ENCODE measurements around the gene METTL13. TPM values are rescaled to one million over a fixed set of nuclear protein-coding genes. Genes with fewer than 3 reads are reported as not detected.

The METTL13 gene
- polyA plus RNA-seq (2012; ENCODE audit: missing spikeins): 21.3 TPM

DNA sequence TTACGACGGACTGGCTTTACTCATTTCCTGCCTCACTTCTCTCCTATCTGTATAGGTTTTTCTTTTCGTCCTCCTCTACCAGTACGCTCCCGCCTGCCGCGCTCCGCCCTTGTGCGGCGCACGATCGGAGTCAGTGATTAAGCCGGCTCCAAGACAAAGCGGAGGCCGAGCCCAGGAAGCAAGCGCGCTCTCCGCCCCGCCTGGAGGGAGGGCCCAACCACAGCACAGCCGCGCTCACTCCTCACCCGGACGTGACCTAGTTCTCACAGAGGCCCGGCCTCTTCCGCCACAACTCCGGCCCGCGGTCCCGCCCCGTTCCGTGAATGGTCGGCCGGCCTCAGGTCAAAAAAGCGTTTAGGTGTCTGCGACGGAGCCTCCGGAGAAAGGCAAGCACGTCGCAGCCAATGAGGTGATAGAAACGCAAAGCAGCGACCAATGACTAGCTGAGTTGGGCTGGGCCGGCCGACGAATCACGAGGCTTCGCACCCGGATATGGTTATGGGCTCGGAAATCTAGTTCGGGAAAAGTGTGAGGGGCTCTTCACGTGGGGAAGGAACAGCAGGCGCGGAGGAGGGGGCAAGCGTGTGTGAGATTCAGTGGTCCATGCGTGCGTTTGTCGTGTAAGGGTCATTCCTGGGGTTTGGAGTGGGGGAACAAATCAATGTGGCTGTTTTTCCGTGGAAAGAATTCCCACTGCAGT lies at the start of gene METTL13:
Gene METTL13 (plus strand): TSS at position 485 of the 700 bp plus-strand sequence. CDS start 308 bp downstream, outside the sequence.
- FAIRE-seq: peak; percentile 96
- DNase-seq (ENCODE audit: insufficient read length): peak; percentile 90
- TF ChIP-seq POLR2A (IDR thresholded peaks at IDR 0.05; ENCODE audit: low read depth, low read length) (peak; percentile 87), TAF1 (IDR thresholded peaks at IDR 0.05; ENCODE audit: borderline replicate concordance, low read depth, low read length) (peak; percentile 78), POLR2AphosphoS5 (IDR thresholded peaks at IDR 0.05; ENCODE audit: low read depth, low read length) (peak; percentile 89)

- no peak for TF ChIP-seq POLR2AphosphoS5 (IDR thresholded peaks at IDR 0.05; ENCODE audit: low read depth, low read length)
- TF ChIP-seq POLR2A (IDR thresholded peaks at IDR 0.05; ENCODE audit: low read depth, low read length): no peak
- TF ChIP-seq TAF1 (IDR thresholded peaks at IDR 0.05; ENCODE audit: borderline replicate concordance, low read depth, low read length): no peak
- no peak for DNase-seq (ENCODE audit: insufficient read length)
These were observed 45.3 kb upstream of the METTL13 start for GRCh38 chr1:171736196-171736595.

GRCh38 chr1:171738911-171739310 lies 42.5 kb upstream of the METTL13 start:
- TF ChIP-seq POLR2AphosphoS5 (IDR thresholded peaks at IDR 0.05; ENCODE audit: low read depth, low read length): no peak
- TF ChIP-seq TAF1 (IDR thresholded peaks at IDR 0.05; ENCODE audit: borderline replicate concordance, low read depth, low read length): no peak
- TF ChIP-seq POLR2A (IDR thresholded peaks at IDR 0.05; ENCODE audit: low read depth, low read length): no peak
- FAIRE-seq (no peak), DNase-seq (ENCODE audit: insufficient read length) (no peak)

More at GRCh38 chr1:171736196-171736595, 45.3 kb upstream of the METTL13 start:
- FAIRE-seq: no peak

DNA sequence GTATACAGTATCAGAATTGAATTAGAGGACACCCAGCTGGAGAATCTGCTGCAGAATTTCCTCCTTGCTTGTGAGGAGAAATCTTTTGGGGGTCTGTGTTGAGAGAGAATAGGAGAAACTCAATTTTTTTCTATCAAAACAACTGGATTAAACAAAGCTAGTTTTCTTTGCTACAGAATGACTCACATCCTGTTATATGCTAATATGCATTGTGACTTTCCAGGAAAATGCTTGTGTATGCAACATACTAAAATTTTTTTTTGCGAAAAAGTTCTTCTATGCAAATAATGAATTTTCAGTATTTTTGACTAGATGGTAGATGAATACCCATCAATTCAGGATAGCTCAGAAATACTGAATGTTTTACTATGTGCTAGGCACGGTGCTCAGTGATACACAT lies 41.8 kb upstream of the METTL13 start:
- TF ChIP-seq POLR2A (IDR thresholded peaks at IDR 0.05; ENCODE audit: low read depth, low read length): no peak
- no peak for TF ChIP-seq TAF1 (IDR thresholded peaks at IDR 0.05; ENCODE audit: borderline replicate concordance, low read depth, low read length)
- no peak for TF ChIP-seq POLR2AphosphoS5 (IDR thresholded peaks at IDR 0.05; ENCODE audit: low read depth, low read length)
- FAIRE-seq (no peak), DNase-seq (ENCODE audit: insufficient read length) (no peak)

DNA sequence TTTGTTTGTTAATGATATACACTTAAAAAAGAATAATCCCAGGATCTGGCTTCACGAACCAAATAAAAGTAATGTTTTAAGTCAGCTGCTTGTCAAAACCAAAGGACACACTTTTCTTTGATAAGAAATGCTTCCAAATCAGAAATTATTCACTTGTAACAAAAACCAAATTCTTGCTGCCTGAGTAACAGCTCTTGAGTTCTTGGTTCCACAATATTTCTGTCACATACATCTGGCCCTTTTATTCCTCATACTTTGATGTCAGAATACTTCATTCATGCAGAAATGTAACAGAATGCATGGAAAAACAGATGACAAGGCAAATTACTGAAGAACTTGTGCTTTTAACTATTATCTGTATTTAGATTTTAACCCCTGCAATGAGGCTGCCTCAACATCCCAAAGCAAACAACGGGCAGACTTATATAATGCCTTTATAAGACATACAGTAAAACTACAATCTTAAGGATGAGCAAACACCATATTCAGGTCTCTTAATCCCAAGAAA lies 41.0 kb upstream of the METTL13 start:
- DNase-seq (ENCODE audit: insufficient read length) (no peak), FAIRE-seq (no peak)
- TF ChIP-seq POLR2A (IDR thresholded peaks at IDR 0.05; ENCODE audit: low read depth, low read length) (no peak), POLR2AphosphoS5 (IDR thresholded peaks at IDR 0.05; ENCODE audit: low read depth, low read length) (no peak), TAF1 (IDR thresholded peaks at IDR 0.05; ENCODE audit: borderline replicate concordance, low read depth, low read length) (no peak)

DNA sequence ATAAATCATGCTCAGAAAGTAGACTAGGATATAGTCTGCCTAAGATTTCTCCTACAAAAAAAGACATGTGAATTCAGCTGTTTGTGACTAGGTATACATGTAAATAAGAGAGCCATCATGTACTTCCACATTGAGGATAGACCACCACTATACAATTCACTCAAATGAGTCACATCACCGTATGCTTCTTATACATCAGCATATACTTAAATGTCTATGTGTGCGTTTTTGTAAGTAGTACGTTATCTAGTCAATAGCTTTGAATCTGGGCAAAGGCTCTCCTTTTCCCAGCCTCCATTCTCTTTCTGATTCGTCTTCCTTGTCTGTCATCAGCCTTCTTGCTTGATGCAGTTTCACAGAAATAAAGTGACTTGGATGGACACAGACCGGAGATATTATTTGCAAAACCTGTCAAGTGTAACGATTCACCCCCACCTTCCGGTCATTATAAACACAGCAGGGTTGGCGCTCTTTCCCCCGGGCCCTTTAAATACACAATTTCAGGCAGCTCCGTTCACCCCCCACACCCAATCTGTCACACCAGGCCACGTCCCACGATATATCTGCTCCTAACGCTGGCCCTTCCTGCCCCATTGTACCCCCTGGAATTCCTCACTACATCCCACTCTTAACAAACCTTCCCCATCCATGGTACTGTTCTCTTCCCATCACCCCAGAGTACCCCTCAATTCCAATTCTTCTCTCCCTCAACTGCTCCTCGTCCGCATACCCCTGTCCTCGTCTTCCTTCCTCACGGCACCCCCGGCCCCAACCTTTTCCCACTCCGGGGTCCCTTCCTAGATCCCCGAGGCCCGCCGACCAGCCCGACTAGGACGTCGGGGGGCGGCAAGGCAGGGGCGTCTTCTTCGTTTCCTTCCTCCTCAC lies 40.2 kb upstream of the METTL13 start:
- FAIRE-seq: peak; percentile 74
- no peak for DNase-seq (ENCODE audit: insufficient read length)

GRCh38 chr1:171741872-171742576 lies 39.4 kb upstream of the METTL13 start, which contains the start of gene VAMP4:
Gene VAMP4 (minus strand): TSS chr1:171742065. CDS start chr1:171738414, 3,651 bp downstream.
- no peak; the same call in 1 of the 2 replicates for TF ChIP-seq TAF1 (IDR thresholded peaks at IDR 0.05; ENCODE audit: borderline replicate concordance, low read depth, low read length)
- TF ChIP-seq POLR2AphosphoS5 (IDR thresholded peaks at IDR 0.05; ENCODE audit: low read depth, low read length): peak; percentile 89
- peak; percentile 83 for TF ChIP-seq POLR2A (IDR thresholded peaks at IDR 0.05; ENCODE audit: low read depth, low read length)
- peak; percentile 46 for DNase-seq (ENCODE audit: insufficient read length)
- peak; percentile 86 for FAIRE-seq

More for the DNA sequence above, 40.2 kb upstream of the METTL13 start:
- TF ChIP-seq POLR2A (IDR thresholded peaks at IDR 0.05; ENCODE audit: low read depth, low read length) (no peak), TAF1 (IDR thresholded peaks at IDR 0.05; ENCODE audit: borderline replicate concordance, low read depth, low read length) (no peak), POLR2AphosphoS5 (IDR thresholded peaks at IDR 0.05; ENCODE audit: low read depth, low read length) (no peak)

GRCh38 chr1:171742577-171742922 lies 38.9 kb upstream of the METTL13 start:
- no peak for DNase-seq (ENCODE audit: insufficient read length)
- FAIRE-seq: no peak
- TF ChIP-seq POLR2A (IDR thresholded peaks at IDR 0.05; ENCODE audit: low read depth, low read length): no peak
- no peak for TF ChIP-seq TAF1 (IDR thresholded peaks at IDR 0.05; ENCODE audit: borderline replicate concordance, low read depth, low read length)
- TF ChIP-seq POLR2AphosphoS5 (IDR thresholded peaks at IDR 0.05; ENCODE audit: low read depth, low read length): no peak

- TF ChIP-seq TAF1 (IDR thresholded peaks at IDR 0.05; ENCODE audit: borderline replicate concordance, low read depth, low read length): no peak
- TF ChIP-seq POLR2A (IDR thresholded peaks at IDR 0.05; ENCODE audit: low read depth, low read length): no peak
- no peak for TF ChIP-seq POLR2AphosphoS5 (IDR thresholded peaks at IDR 0.05; ENCODE audit: low read depth, low read length)
- DNase-seq (ENCODE audit: insufficient read length): no peak
- FAIRE-seq: no peak
These were observed 38.2 kb upstream of the METTL13 start for GRCh38 chr1:171743081-171743870.

GRCh38 chr1:171744986-171745385 lies 36.5 kb upstream of the METTL13 start:
- FAIRE-seq (no peak), DNase-seq (ENCODE audit: insufficient read length) (no peak)
- no peak for TF ChIP-seq POLR2A (IDR thresholded peaks at IDR 0.05; ENCODE audit: low read depth, low read length)
- TF ChIP-seq TAF1 (IDR thresholded peaks at IDR 0.05; ENCODE audit: borderline replicate concordance, low read depth, low read length): no peak
- no peak for TF ChIP-seq POLR2AphosphoS5 (IDR thresholded peaks at IDR 0.05; ENCODE audit: low read depth, low read length)

All from GM12892 (cell line).